GM12878 (cell line): ENCODE data around the gene DGKA.

Experiments used
- BACH1 ChIP-seq: fragments of 450-650 bp; IDR thresholded peaks from 2 replicates; pipeline ENCODE4 v1.6.1; 2017; ENCODE audit warnings: mild to moderate bottlenecking, borderline replicate concordance
- CEBPB ChIP-seq, 2 experiments: fragments of 150-350 bp in 1 of 2; IDR thresholded peaks; 2 replicates each; pipeline ENCODE4 v1.6.1; 2012 to 2014; ENCODE audit warnings: low read depth in 2 of 2, low read length in 2 of 2, borderline replicate concordance in 1 of 2, inconsistent platforms in 1 of 2
- CTCF ChIP-seq, 3 experiments: IDR thresholded peaks in 2 of 3; conservative IDR thresholded peaks in 1 of 3; 2 replicates each; pipeline ENCODE4 v1.5.1; 2011; ENCODE audit warnings: low read depth in 3 of 3, low read length in 3 of 3, mild to moderate bottlenecking in 3 of 3, control low read depth in 2 of 3, moderate library complexity in 2 of 3, inconsistent platforms in 1 of 3, mixed read lengths in 1 of 3; ENCODE audit not compliant: control insufficient read depth in 2 of 3, insufficient read depth in 1 of 3; ENCODE audit errors: extremely low read depth in 1 of 3
- LARP7 ChIP-seq: fragments of 450-650 bp; IDR thresholded peaks from 2 replicates; pipeline ENCODE4 v1.6.1; 2017; ENCODE audit warnings: mild to moderate bottlenecking
- MLLT1 ChIP-seq: fragments of 450-650 bp; IDR thresholded peaks from 2 replicates; pipeline ENCODE4 v1.6.1; 2016; ENCODE audit warnings: mild to moderate bottlenecking
- MTA2 ChIP-seq: fragments of 450-650 bp; IDR thresholded peaks from 2 replicates; pipeline ENCODE4 v1.6.1; 2016; ENCODE audit warnings: low read depth, mild to moderate bottlenecking, moderate library complexity
- POLR2A ChIP-seq: IDR thresholded peaks from 2 replicates; pipeline ENCODE4 v1.6.1; 2011; ENCODE audit warnings: low read depth, mild to moderate bottlenecking, low read length
- SMAD1 ChIP-seq: fragments of 450-650 bp; IDR thresholded peaks from 2 replicates; pipeline ENCODE4 v1.6.1; 2018; ENCODE audit warnings: mild to moderate bottlenecking, low read depth; ENCODE audit not compliant: partially characterized antibody
- SP1 ChIP-seq: IDR thresholded peaks from one replicate; pipeline ENCODE4 v1.6.1; 2011; ENCODE audit warnings: low read depth, low read length
- SPI1 ChIP-seq: IDR thresholded peaks from 2 replicates; pipeline ENCODE4 v1.6.1; 2011; ENCODE audit warnings: low read depth, mild to moderate bottlenecking, low read length, moderate library complexity, borderline replicate concordance; ENCODE audit not compliant: insufficient read depth
- SREBF2 ChIP-seq: IDR thresholded peaks from 2 replicates; pipeline ENCODE4 v1.6.1; 2012; ENCODE audit warnings: mild to moderate bottlenecking, low read length
- TAF1 ChIP-seq: IDR thresholded peaks from 2 replicates; pipeline ENCODE4 v1.6.1; 2011; ENCODE audit warnings: mild to moderate bottlenecking, low read depth, low read length, borderline replicate concordance
- ZSCAN29 ChIP-seq: fragments of 450-650 bp; IDR thresholded peaks from 2 replicates; pipeline ENCODE4 v1.6.1; 2017; ENCODE audit warnings: mild to moderate bottlenecking, moderate library complexity

GRCh38 chr12:55963760-55964159 is 32.8 kb downstream of the DGKA start:
- TF ChIP-seq CTCF (IDR thresholded peaks at IDR 0.05 in 2 of 3, conservative IDR thresholded peaks at IDR 0.05 in 1 of 3; ENCODE audit: control insufficient read depth in 2 of 3, extremely low read depth in 1 of 3, insufficient read depth in 1 of 3, low read depth in 3 of 3, low read length in 3 of 3) (no peak), SP1 (no peak), MLLT1 (no peak), BACH1 (no peak), SPI1 (no peak), TAF1 (no peak), SREBF2 (no peak), MTA2 (no peak), LARP7 (no peak), CEBPB (IDR thresholded peaks at IDR 0.05; ENCODE audit: borderline replicate concordance in 1 of 2, low read depth in 2 of 2, low read length in 2 of 2) (no peak), POLR2A (no peak), ZSCAN29 (no peak), SMAD1 (no peak)
